Calu3 (cell line): ENCODE results near the gene ERCC1. TPM values are rescaled to one million over a fixed set of nuclear protein-coding genes. Genes with fewer than 3 reads are reported as not detected.
A peak's percentile ranks its signal among the peaks of the same experiment; 100 is the strongest.

Source experiments
- BruUV-seq: library from RNA; stranded (reverse); fragments of 400-500 nt; replicated peaks from 2 replicates; lab custom pipeline; 2021; lab: Mats Ljungman, UMichigan
- CTCF ChIA-PET: fragments of 300-600 bp; sonication (Branson Sonifier 250); formaldehyde crosslinking; loops from one replicate; lab custom pipeline; 2022; ENCODE audit warnings: antibody characterized with exemption; lab: Charles Lee
- DNase-seq: peaks from one replicate; pipeline ENCODE4 v3.0.0; 2022
- H3K27ac Mint-ChIP-seq: one replicate; pipeline ENCODE4 v1.8.0; 2022; ENCODE audit warnings: mixed read lengths; ENCODE audit not compliant: unreplicated experiment
- H3K27me3 Mint-ChIP-seq: one replicate; pipeline ENCODE4 v1.8.0; 2022; ENCODE audit warnings: mixed read lengths; ENCODE audit not compliant: unreplicated experiment
- H3K36me3 Mint-ChIP-seq: one replicate; pipeline ENCODE4 v1.8.0; 2022; ENCODE audit warnings: mild to moderate bottlenecking, moderate library complexity, mixed read lengths; ENCODE audit not compliant: insufficient read depth, unreplicated experiment
- H3K4me1 Mint-ChIP-seq: one replicate; pipeline ENCODE4 v1.8.0; 2022; ENCODE audit warnings: mild to moderate bottlenecking, low read depth, mixed read lengths; ENCODE audit not compliant: unreplicated experiment
- H3K4me3 Mint-ChIP-seq: one replicate; pipeline ENCODE4 v1.8.0; 2022; ENCODE audit warnings: mild to moderate bottlenecking, low read depth, moderate library complexity, mixed read lengths; ENCODE audit not compliant: unreplicated experiment
- H3K9me3 Mint-ChIP-seq: one replicate; pipeline ENCODE4 v1.8.0; 2022; ENCODE audit warnings: low read depth, mixed read lengths; ENCODE audit not compliant: unreplicated experiment
- intact Hi-C: fragments of 100-400 bp; cut with micrococcal nuclease; formaldehyde crosslinking; loops from one replicate; pipeline ENCODE4 v1.10.0; 2022; ENCODE audit not compliant: unreplicated experiment
- total RNA-seq: library from RNA; stranded (reverse); gene quantifications from 2 replicates; pipeline ENCODE4 v1.2.3, GENCODE V29; 2022
- TF ChIP-seq, protein P1 (sequence below): fragments of 200-600 bp; IDR thresholded peaks from one replicate; pipeline ENCODE4 v1.8.0; 2022; ENCODE audit warnings: antibody characterized with exemption; ENCODE audit not compliant: unreplicated experiment

The ERCC1 gene
- total RNA-seq, 1 experiment from 2014 or later, result 55.7 TPM

DNA sequence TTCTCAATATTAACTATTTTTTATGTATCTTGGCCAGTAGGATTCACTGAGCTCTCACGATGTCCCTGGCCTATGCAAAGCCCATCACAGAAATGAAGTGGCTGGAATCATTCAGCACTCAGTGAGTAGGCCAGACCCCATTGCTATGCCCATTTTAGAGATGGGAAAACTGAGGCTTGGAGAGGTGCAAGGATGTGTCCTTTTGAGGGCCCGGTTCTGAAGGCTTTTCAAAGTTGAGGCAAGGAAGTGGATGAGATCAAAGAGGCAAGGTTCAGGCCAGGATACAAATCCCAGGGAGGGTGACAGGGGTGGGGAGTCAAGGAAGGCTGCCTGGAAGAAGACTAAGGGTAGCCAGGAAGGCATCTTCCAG lies 18.7 kb upstream of the ERCC1 start:
- Mint-ChIP-seq H3K4me1 (peaks cover 53% of the 10 kb centered on the region), H3K4me3 (peak overlapping the region; percentile 72), H3K9me3 (no peaks in the 10 kb centered on the region), H3K36me3 (peaks cover 60% of the 10 kb centered on the region), H3K27me3 (no peaks in the 10 kb centered on the region), H3K27ac (peak overlapping the region; percentile 98)
- TF ChIP-seq, protein P1, sequence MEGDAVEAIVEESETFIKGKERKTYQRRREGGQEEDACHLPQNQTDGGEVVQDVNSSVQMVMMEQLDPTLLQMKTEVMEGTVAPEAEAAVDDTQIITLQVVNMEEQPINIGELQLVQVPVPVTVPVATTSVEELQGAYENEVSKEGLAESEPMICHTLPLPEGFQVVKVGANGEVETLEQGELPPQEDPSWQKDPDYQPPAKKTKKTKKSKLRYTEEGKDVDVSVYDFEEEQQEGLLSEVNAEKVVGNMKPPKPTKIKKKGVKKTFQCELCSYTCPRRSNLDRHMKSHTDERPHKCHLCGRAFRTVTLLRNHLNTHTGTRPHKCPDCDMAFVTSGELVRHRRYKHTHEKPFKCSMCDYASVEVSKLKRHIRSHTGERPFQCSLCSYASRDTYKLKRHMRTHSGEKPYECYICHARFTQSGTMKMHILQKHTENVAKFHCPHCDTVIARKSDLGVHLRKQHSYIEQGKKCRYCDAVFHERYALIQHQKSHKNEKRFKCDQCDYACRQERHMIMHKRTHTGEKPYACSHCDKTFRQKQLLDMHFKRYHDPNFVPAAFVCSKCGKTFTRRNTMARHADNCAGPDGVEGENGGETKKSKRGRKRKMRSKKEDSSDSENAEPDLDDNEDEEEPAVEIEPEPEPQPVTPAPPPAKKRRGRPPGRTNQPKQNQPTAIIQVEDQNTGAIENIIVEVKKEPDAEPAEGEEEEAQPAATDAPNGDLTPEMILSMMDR, result no peak
- BruUV-seq, result no TSS peak
- intact Hi-C loops, result no loop called here
- CTCF ChIA-PET, result no interaction called here
- DNase-seq, result no peak

DNA sequence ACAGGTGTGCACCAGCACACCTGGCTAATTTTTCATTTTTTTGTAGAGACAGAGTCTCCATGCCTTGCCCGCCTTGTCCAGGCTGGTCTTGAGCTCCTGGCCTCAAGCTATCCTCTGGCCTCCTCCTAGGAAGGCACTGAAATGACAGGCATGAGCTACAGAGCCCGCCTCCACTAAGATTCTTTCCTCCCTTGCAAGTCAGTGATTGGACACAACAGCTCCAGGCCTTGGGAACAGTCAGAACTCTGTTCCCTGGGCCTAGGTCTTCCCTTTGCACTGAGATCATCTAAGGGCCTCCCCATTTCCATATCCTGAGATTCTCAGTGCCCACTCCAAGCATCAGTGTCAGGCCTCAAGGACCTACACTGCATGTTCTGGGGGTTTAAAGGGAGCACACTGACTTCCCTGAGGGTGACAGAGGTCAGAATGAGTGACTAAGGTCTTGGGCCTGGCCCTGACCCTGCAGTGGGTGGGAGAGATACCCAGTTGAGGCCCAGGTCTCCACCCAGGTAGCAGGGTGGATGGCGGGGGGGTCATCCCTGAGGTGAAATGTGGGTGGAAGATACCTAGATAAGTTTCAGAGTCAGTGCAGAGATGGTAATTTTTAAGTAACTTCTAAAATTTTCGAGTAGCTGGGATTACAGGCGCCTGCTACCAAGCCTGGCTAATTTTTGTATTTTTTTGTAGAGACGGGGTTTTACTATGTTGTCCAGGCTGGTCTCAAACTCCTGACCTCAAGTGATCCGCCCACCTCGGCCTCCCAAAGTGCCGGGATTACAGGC lies 17.3 kb upstream of the ERCC1 start:
- CTCF ChIA-PET, result interaction anchor here (0.7 to 3.2 kb wide), 3 partner anchors 27 to 75 kb away, joined by 3 to 181 read pairs (median 5); partner anchors contain the start of gene FOSB
- peak overlapping the region; percentile 65 for H3K4me3 Mint-ChIP-seq
- H3K4me1 Mint-ChIP-seq, result peaks cover 50% of the 10 kb centered on the region
- TF ChIP-seq, protein P1, result no peak
- intact Hi-C loops, result no loop called here
- H3K36me3 Mint-ChIP-seq, result peaks cover 55% of the 10 kb centered on the region
- H3K27ac Mint-ChIP-seq, result peak overlapping the region; percentile 11
- no peaks in the 10 kb centered on the region for H3K27me3 Mint-ChIP-seq
- no peaks in the 10 kb centered on the region for H3K9me3 Mint-ChIP-seq
- BruUV-seq, result no TSS peak
- no peak for DNase-seq

DNA sequence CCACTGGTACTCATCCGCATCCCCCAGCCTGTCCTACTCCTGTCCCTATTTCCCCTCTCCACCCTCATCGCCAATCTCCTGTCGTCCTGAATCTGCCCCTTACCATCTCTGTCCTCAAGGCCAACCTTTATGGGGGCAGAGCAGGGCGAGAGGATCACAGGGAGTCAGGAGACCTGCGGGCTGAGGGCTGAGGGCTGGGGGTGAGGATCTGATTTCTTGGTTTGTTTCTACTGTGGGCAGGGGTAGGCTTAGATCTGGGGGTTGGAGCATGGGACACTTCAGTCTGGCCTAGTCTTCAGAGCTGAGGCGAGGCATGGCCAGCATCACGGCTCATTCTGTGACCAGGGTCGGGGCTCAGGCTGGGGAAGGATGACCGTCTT lies 16.5 kb upstream of the ERCC1 start:
- Mint-ChIP-seq H3K36me3 (peaks cover 51% of the 10 kb centered on the region), H3K27ac (peak overlapping the region; percentile 11), H3K9me3 (no peaks in the 10 kb centered on the region), H3K4me3 (peak overlapping the region; percentile 65), H3K27me3 (no peaks in the 10 kb centered on the region), H3K4me1 (peaks cover 44% of the 10 kb centered on the region)
- intact Hi-C loops, result no loop called here
- TF ChIP-seq, protein P1, result no peak
- no peak for DNase-seq
- CTCF ChIA-PET, result interaction anchor here (0.7 to 3.2 kb wide), 12 partner anchors 9 to 202 kb away, joined by 3 to 181 read pairs (median 7); partner anchors contain the start of genes FOSB, OPA3, PPM1N and RTN2
- BruUV-seq, result no TSS peak

DNA sequence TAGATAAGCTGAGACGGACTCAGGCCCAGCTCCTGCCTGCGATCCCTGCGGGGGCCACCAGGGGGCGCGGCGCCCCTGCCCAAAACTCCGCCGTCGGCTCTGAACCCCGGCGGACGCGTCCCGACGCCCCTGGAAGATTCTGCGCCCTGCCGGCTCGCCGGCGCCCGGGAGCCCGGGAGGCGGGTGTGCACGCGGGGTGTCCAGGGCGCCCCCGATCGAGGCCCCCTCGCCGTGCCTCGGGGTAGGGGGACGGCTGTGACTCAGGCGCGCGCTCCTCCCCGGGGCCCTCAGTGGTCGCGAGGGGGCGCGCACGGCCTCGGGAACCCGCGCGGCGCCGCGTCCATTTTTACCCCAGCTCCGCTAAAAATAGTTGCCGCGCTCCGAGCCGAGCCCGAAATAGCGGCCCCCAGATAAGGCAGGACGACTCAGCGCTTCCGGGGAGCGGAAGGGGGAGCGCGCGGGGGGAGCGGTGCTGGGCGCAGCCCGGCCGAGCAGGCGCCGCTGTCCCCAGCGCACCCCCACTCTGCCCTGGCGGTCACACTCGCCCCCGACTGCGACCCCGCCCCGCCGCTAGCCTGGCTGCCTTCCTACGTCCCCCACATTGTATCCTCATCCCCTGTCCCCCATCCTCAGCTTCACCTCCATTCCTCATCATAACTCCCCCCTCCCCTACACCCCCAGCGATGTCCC lies 16.0 kb upstream of the ERCC1 start:
- Mint-ChIP-seq H3K36me3 (peaks cover 46% of the 10 kb centered on the region), H3K4me1 (peaks cover 40% of the 10 kb centered on the region), H3K27ac (peak overlapping the region; percentile 11), H3K27me3 (no peaks in the 10 kb centered on the region), H3K9me3 (no peaks in the 10 kb centered on the region), H3K4me3 (peak overlapping the region; percentile 65)
- BruUV-seq, result no TSS peak
- DNase-seq, result peak; percentile 92
- CTCF ChIA-PET, result interaction anchor here (0.7 to 3.2 kb wide), 23 partner anchors 9 to 262 kb away, joined by 3 to 181 read pairs (median 6); partner anchors contain the start of genes BLOC1S3, ERCC1, FOSB and OPA3
- TF ChIP-seq, protein P1, result peak; percentile 100
- intact Hi-C loops, result loop anchor here (1.0 kb wide), 1 partner anchor 39 kb away; no protein-coding TSS in a partner anchor
